RKO (cell line): Measurements from ENCODE around the gene TRIM54.

Experiments
- DNase-seq: peaks from one replicate; pipeline ENCODE4 v3.0.0-alpha.2; 2016; ENCODE audit warnings: low spot score

Gene TRIM54, protein sequence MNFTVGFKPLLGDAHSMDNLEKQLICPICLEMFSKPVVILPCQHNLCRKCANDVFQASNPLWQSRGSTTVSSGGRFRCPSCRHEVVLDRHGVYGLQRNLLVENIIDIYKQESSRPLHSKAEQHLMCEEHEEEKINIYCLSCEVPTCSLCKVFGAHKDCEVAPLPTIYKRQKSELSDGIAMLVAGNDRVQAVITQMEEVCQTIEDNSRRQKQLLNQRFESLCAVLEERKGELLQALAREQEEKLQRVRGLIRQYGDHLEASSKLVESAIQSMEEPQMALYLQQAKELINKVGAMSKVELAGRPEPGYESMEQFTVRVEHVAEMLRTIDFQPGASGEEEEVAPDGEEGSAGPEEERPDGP

DNA sequence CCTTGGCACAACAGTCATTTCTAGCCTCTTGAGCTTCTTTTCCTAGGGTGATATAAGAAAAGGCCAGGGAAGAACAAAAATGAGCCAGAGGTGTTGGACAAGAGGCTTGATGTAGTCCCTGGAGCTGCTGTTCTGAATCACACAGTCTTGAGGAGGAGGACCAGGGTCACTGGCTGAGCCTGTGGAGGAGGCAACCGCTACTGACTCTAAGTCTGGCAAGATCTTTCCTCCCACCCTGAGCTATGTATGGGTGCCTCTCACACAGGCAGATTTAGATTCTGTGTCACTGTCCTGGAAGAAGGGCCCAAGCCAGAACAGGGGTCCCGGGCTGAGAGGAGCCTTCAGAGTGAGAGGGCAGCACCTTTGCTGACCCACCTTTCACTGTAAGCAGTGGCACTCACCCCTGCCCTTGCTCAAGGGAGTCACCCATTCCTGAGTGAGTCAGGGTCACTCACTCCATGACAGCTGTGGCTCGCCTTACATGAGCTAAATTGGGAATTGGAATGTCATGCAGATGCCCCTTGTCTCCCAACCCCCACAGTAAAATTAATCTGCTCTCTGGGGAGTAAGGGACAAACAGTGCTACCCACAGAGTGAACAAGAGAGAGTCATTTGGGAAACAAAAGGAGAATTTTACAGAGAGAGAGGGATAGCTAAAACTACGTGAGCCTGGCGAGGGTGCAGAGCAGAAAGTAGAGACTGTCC lies at the start of gene TRIM54:
Gene TRIM54, plus strand, starts transcription at position 575 of the 705 bp plus-strand sequence. CDS start 303 bp downstream, outside the sequence.
- peak; percentile 15 for DNase-seq

GRCh38 chr2:27233341-27233740 lies 48.9 kb upstream of the TRIM54 start:
- no peak for DNase-seq

DNA sequence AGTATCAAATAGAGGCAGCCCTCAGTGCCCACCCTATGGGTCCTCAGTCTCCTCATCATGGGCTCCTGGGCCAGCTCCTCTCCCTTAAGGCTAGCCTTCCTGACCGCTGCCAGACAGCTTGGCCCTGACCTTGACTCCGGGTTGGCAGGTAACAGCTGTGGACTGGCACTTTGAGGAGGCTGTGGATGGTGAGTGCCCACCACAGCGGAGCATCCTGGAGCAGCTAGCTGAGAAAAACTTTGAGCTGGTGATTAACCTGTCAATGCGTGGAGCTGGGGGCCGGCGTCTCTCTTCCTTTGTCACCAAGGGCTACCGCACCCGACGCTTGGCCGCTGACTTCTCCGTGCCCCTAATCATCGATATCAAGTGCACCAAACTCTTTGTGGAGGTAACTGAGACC lies 46.1 kb upstream of the TRIM54 start:
- DNase-seq = no peak

GRCh38 chr2:27236626-27237025 lies 45.6 kb upstream of the TRIM54 start:
- DNase-seq = no peak

DNA sequence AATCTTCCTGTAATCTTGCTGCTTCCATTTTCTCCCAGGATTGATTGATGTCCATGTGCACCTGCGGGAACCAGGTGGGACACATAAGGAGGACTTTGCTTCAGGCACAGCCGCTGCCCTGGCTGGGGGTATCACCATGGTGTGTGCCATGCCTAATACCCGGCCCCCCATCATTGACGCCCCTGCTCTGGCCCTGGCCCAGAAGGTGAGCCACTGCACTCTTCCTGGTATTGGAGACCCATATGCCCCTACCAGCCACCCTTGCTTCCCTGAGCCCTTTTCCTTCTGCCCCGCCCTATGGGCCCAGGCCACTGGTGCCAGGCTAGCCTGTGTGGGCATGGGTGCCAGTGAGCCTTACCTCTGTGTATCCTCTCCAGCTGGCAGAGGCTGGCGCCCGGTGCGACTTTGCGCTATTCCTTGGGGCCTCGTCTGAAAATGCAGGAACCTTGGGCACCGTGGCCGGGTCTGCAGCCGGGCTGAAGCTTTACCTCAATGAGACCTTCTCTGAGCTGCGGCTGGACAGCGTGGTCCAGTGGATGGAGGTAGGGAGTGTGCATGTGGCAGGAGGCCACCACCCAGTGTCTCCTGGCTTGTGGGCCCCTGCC lies 44.8 kb upstream of the TRIM54 start:
- DNase-seq = no peak

DNA sequence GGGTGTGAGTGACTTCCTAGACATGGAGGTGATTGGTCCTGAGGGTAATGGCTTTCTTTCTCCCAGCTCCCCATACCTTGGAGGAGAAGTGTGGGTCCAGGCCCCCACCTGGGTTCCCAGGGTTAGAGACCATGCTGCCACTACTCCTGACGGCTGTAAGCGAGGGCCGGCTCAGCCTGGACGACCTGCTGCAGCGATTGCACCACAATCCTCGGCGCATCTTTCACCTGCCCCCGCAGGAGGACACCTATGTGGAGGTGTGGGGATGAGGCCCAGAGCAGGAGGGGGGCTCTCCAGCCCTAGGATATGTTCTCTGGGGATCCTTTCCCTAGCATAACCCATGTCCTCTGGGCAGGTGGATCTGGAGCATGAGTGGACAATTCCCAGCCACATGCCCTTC lies 43.3 kb upstream of the TRIM54 start:
- no peak for DNase-seq

GRCh38 chr2:27240406-27240805 lies 41.8 kb upstream of the TRIM54 start:
- DNase-seq = no peak

GRCh38 chr2:27241761-27242613 lies 40.2 kb upstream of the TRIM54 start:
- DNase-seq = no peak

DNA sequence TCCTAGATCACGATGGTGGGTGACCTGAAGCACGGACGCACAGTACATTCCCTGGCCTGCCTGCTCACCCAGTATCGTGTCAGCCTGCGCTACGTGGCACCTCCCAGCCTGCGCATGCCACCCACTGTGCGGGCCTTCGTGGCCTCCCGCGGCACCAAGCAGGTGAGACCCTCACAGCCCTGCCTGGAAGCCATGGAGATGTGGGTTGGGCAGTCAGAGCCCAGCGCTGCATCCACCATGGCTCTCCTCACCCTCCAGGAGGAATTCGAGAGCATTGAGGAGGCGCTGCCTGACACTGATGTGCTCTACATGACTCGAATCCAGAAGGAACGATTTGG lies 39.6 kb upstream of the TRIM54 start:
- no peak for DNase-seq

DNA sequence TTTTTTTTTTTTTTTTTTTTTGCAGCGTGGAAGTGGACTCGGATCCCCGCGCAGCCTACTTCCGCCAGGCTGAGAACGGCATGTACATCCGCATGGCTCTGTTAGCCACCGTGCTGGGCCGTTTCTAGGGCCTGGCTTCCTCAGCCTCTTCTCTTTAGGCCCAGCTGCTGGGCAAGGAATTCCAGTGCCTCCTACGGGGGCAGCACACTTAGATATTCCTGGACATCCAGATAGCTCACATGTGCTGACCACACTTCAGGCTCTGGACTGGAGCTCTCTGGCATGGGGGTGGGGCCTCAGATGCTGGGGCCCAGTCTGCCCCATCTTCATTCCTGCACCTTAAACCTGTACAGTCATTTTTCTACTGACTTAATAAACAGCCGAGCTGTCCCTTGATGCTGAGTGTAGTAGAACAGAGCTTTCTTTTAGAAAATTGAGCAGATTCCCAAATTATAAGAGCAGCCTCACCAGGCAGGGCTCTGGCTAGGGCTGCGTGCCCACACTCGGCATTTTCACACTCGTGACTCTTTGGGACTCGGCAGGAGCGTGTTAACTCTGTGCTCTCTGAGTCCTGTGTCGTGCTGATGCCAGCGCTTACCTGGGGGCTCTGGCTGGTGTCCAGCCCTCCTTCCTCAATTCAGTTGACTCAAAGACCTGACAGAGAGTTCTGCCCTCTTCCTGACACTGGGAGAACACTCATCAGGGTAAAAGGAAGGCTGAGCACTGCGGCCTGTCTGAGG lies 38.7 kb upstream of the TRIM54 start:
- DNase-seq = no peak

DNA sequence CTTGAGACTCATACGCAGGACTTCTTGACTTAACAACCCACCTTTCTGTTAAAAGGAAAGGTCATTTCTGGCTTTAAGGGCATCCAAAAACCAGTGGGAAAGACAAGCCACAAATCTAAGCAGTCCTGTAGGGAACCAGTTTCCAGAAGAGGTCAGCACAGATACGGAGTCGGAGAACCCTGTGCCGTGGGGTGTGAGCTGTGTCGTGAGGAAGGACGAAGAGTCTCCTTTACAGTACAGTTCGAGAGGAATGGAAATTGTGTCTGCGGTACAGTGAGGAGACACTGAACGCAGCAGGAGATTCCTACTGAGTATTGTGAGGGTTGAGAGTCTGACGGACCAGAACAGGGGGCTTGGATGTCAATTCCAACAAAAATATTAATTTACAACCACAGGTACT lies 37.1 kb upstream of the TRIM54 start:
- no peak for DNase-seq

GRCh38 chr2:27245626-27246025 lies 36.6 kb upstream of the TRIM54 start:
- no peak for DNase-seq

- DNase-seq = no peak
Measured at GRCh38 chr2:27247893-27248292, 34.3 kb upstream of the TRIM54 start.

DNA sequence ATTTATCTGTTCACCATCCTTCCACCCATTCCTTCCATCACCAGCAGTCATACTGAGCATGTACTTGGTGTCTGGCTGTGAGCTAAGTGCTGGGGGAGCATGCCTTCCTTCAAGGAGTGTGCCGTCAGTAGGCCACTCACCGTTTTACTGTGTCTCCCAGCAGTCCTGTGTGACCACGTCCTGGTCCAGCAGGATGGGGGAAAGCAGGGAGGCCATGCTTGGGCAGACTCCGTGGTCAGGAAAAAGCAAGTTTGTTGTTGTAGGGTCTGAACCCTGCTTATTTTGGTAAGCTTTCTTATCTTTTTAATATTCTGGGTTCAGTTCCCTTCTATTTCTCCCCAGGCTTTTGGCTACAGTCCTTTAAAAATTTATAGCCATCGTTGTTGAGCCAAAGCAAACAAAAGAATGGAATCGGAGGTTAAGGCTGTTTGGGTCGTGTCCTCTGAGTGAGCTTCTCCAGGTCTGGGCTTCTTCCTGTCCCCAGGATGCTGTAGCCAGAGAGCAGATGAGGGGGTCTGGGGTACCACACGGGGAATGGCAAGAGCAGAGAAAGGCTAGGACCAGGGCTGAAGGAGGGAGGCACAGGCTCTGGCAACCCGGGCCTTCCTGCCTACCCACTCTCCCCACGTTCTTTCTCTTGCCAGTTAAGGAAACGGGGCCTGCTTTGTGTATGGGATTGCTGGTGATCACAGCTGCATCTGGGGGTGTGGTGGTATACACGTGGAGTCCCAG lies 32.9 kb upstream of the TRIM54 start:
- DNase-seq = no peak

DNA sequence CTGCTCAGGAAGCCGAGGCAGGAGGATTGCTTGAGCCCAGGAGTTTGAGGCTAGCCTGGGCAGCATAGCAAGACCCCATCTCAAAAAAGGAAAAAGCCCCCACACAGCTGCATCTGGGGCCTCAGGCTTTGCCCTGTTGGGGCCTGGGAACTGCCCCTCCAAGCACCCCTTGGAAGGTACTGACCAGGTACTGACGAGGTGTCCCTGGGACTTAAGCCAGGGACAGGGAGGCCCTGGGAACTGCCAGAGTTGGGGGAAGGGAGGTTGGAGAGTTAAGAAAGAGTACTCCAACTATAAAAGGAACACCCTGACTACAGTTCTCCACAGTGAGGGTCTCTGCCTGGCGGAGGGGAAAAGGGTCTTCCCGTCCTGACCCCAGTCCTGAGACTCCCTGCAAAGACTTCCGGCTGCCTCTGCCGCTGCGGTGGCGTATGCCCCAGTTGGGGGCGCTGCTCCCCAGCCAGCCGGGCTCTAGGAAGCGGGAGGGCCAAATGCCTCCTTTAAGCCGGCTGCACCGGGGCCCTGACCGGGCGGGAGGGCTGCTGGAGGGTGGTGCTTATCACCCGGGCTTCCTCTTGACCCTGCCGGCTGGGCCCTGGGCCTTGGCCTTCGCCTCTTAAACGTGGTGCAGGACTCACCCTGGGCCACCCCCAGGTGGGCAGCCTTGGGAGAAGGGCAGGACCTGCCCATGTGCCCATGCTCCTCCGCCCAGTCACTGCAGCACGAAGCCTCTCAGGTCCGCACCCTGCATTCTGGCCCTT lies 32.2 kb upstream of the TRIM54 start:
- no peak for DNase-seq

GRCh38 chr2:27250652-27251379 lies 31.4 kb upstream of the TRIM54 start:
- no peak for DNase-seq

GRCh38 chr2:27251766-27252165 lies 30.5 kb upstream of the TRIM54 start:
- DNase-seq = no peak

GRCh38 chr2:27255187-27255586 lies 27.0 kb upstream of the TRIM54 start:
- no peak for DNase-seq

DNA sequence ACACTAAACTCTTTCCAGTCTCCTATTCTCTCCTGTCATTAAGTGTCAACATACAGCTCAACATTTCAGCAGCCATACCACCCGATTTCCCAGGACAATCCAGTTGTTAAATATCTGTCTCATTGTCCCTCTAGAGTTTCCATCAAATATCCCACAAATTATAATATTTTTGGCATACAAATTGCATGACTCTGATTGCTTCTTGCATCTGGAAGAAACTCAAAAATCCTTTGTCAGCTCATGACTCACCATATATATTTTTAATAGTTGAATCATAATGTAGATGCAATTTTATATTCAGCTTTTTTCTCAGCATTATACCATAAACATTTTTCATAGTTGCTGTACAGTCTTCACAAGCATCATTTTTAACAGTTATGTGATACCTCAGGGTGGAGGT lies 26.6 kb upstream of the TRIM54 start:
- peak; percentile 41 for DNase-seq
